Type B pancreatic cell (in vitro differentiated cells): Measurements from ENCODE around the gene TSHZ1. TPM values are rescaled to one million over a fixed set of nuclear protein-coding genes. Genes with fewer than 3 reads are reported as not detected.
"Not testable (repeated sequence)": the region's sequence is repeated elsewhere in the genome, so short reads cannot be mapped to it uniquely, and the experiment has no call there.

ENCODE experiments used
- DNase-seq: peaks from one replicate; pipeline ENCODE4 v3.0.0; 2021; ENCODE audit warnings: mixed read lengths; ENCODE audit not compliant: unreplicated experiment; ENCODE audit errors: extremely low spot score
- H3K27ac Mint-ChIP-seq: 2 replicates; pipeline ENCODE4 v1.8.0; 2021; ENCODE audit warnings: mild to moderate bottlenecking, mixed read lengths
- H3K27me3 Mint-ChIP-seq: 2 replicates; pipeline ENCODE4 v1.8.0; 2021; ENCODE audit warnings: mixed read lengths
- H3K36me3 Mint-ChIP-seq: 2 replicates; pipeline ENCODE4 v1.8.0; 2021; ENCODE audit warnings: mixed read lengths
- H3K4me1 Mint-ChIP-seq: one replicate; pipeline ENCODE4 v1.8.0; 2021; ENCODE audit warnings: mixed read lengths; ENCODE audit not compliant: unreplicated experiment
- H3K4me3 Mint-ChIP-seq: 2 replicates; pipeline ENCODE4 v1.8.0; 2021; ENCODE audit warnings: mild to moderate bottlenecking, mixed read lengths
- H3K9me3 Mint-ChIP-seq: 2 replicates; pipeline ENCODE4 v1.8.0; 2021; ENCODE audit warnings: mixed read lengths
- total RNA-seq: library from RNA; stranded (reverse); gene quantifications from 2 replicates; pipeline ENCODE4 v1.2.1, GENCODE V29; 2021; ENCODE audit warnings: low replicate concordance
- TF ChIP-seq, protein P1 (sequence below): fragments of 200-600 bp; sonication (generic); conservative IDR thresholded peaks from 2 replicates; pipeline ENCODE4 v1.5.0; 2021; ENCODE audit warnings: antibody characterized with exemption, mild to moderate bottlenecking

TSHZ1 gene
- total RNA-seq, 1 donor from 2014 or later, result 79.9 TPM

DNA sequence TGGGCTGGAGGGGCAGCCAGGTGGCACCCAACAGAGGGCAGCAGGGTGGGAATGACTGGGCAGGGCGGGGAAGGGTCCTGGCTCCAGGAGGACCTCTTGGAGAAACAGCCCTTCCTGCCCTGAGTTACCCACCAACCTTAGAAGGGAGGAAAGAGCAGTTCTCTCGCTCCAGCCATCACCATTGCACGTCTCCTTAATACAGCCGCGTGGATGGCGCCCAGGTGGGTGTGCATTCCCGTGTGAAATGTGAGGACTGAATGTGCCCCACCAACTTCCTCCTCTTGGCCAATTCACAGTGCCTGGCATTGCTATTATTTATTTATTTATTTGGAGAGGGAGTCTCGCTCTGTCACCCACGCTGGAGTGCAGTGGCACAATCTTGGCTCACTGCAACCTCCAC, 109.9 kb downstream of the TSHZ1 start:
- peaks cover 4% of the 10 kb centered on the region for H3K9me3 Mint-ChIP-seq
- peaks cover 4% of the 10 kb centered on the region for H3K36me3 Mint-ChIP-seq
- H3K4me1 Mint-ChIP-seq, result peaks cover 7% of the 10 kb centered on the region
- no peaks in the 10 kb centered on the region for H3K27me3 Mint-ChIP-seq
- TF ChIP-seq, protein P1, sequence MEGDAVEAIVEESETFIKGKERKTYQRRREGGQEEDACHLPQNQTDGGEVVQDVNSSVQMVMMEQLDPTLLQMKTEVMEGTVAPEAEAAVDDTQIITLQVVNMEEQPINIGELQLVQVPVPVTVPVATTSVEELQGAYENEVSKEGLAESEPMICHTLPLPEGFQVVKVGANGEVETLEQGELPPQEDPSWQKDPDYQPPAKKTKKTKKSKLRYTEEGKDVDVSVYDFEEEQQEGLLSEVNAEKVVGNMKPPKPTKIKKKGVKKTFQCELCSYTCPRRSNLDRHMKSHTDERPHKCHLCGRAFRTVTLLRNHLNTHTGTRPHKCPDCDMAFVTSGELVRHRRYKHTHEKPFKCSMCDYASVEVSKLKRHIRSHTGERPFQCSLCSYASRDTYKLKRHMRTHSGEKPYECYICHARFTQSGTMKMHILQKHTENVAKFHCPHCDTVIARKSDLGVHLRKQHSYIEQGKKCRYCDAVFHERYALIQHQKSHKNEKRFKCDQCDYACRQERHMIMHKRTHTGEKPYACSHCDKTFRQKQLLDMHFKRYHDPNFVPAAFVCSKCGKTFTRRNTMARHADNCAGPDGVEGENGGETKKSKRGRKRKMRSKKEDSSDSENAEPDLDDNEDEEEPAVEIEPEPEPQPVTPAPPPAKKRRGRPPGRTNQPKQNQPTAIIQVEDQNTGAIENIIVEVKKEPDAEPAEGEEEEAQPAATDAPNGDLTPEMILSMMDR, result no peak
- no peak overlapping the region for H3K27ac Mint-ChIP-seq
- no peak overlapping the region for H3K4me3 Mint-ChIP-seq
- DNase-seq, result no peak

GRCh38 chr18:75321431-75321830, 110.8 kb downstream of the TSHZ1 start:
- Mint-ChIP-seq H3K4me1 (peaks cover 7% of the 10 kb centered on the region), H3K9me3 (peaks cover 8% of the 10 kb centered on the region), H3K4me3 (no peak overlapping the region), H3K27me3 (no peaks in the 10 kb centered on the region), H3K36me3 (peaks cover 4% of the 10 kb centered on the region), H3K27ac (no peak overlapping the region)
- DNase-seq, result no peak
- TF ChIP-seq, protein P1, result no peak

DNA sequence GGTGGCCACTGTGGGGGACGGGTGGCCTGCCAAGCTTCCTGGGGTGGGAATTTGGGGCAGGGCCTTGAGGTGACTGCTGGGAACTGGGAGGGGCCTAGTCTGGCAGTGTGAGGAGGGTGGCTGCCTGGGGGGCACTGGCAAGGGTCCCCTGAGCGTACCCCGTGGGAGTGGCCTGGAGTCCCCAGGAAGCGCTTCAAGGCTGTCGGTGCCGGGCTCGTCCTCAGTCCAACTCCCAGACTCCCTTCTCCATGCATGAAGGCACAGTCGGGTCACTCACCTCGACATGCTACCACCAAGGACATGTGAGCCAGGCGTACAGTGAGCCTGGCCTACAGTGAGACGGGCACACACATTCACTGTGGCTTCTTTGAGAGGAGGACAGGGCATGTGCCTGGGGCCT, 111.6 kb downstream of the TSHZ1 start:
- TF ChIP-seq, protein P1, result no peak
- peaks cover 4% of the 10 kb centered on the region for H3K36me3 Mint-ChIP-seq

DNA sequence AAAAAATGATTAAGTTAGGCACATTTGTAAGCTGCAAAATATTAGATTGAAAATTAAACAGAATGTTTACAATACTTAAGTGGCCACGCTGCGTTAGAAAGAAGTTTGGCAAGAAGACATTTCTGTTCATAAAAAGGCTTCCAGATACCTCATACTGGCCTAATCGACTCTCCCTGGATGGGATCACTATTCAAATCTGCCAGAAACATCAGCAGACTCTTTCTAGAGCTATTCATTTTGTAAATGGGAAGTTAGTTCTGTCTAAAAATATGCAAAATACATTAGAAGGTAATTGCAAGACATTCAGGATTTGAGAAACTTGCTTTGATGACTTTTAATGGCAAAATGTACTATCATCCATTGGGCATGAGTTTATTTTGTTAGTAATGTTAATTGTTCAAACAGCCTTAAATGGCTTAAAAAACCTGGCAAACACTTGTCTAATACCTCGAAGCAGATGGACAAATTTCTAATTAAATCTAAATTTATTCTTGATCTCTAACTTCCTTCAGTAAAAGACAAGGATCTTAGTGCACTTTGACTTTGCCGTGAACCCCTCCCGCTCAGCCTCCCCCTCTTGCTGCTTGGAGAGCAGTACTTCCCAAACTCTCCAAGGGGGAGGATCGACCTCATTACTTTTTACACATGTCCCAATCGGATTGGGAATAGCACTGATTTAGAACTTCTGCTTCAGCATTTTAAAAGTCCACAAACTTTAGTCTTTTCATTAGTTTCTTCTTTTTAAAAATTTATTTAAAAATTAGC, 113.4 kb downstream of the TSHZ1 start:
- H3K36me3 Mint-ChIP-seq, result peaks cover 4% of the 10 kb centered on the region
- no peaks in the 10 kb centered on the region for H3K27me3 Mint-ChIP-seq
- TF ChIP-seq, protein P1, result no peak
- H3K4me1 Mint-ChIP-seq, result peaks cover 7% of the 10 kb centered on the region
- no peak for DNase-seq
- no peak overlapping the region for H3K27ac Mint-ChIP-seq
- no peak overlapping the region for H3K4me3 Mint-ChIP-seq
- peaks cover 11% of the 10 kb centered on the region for H3K9me3 Mint-ChIP-seq

More for the DNA sequence above, 111.6 kb downstream of the TSHZ1 start:
- no peaks in the 10 kb centered on the region for H3K27me3 Mint-ChIP-seq
- no peak overlapping the region for H3K4me3 Mint-ChIP-seq
- DNase-seq, result no peak
- peaks cover 11% of the 10 kb centered on the region for H3K9me3 Mint-ChIP-seq
- H3K4me1 Mint-ChIP-seq, result peaks cover 7% of the 10 kb centered on the region
- H3K27ac Mint-ChIP-seq, result no peak overlapping the region

DNA sequence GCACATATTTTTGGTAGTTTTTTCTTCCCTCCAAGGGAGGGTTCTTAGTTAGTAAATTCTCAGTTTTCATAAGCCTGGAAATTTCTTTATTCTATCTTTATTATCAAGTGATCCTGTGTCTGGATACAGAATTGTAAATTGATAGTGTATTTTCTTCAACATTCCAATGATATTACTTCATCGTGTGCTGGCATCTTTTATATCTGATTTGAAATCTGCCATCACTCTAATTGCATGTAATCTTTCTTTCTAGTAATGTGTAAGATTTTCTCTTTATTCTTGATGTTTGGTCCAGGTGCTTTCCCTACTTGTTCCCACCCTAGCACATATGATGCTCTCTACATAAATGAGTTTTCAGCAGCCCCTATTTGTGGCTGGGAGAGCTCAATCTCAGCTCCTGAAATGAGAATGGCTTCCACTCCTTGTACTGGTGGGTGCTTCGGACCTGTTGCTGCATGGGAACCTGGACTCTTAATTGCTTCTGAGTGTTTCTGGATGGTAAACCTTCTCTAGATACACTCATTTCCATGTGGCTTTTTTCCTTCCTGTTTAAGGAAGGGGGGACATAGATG, 114.2 kb downstream of the TSHZ1 start:
- H3K4me1 Mint-ChIP-seq, result peaks cover 5% of the 10 kb centered on the region
- H3K27ac Mint-ChIP-seq, result no peak overlapping the region
- peaks cover 11% of the 10 kb centered on the region for H3K9me3 Mint-ChIP-seq
- peaks cover 4% of the 10 kb centered on the region for H3K36me3 Mint-ChIP-seq
- DNase-seq, result no peak
- no peak overlapping the region for H3K4me3 Mint-ChIP-seq
- no peaks in the 10 kb centered on the region for H3K27me3 Mint-ChIP-seq
- TF ChIP-seq, protein P1, result no peak

GRCh38 chr18:75329753-75330152, 119.2 kb downstream of the TSHZ1 start:
- H3K27ac Mint-ChIP-seq, H3K4me1 Mint-ChIP-seq, H3K27me3 Mint-ChIP-seq, H3K4me3 Mint-ChIP-seq, DNase-seq, H3K36me3 Mint-ChIP-seq: not testable (repeated sequence)
- peaks cover 11% of the 10 kb centered on the region for H3K9me3 Mint-ChIP-seq
